Activated CD4-positive, alpha-beta T cell treated with anti-CD3 and anti-CD28 coated beads, Interleukin-2, amount 50 U/mL, for 16 hours (primary cell): ENCODE measurements around the gene NAALAD2.
A peak's percentile ranks its signal among the peaks of the same experiment; 100 is the strongest.
"Not testable (repeated sequence)": the region's sequence is repeated elsewhere in the genome, so short reads cannot be mapped to it uniquely, and the experiment has no call there.

Experiments
- DNase-seq: peaks from one replicate; pipeline ENCODE4 v3.0.0-alpha.2; 2020

Gene NAALAD2

DNA sequence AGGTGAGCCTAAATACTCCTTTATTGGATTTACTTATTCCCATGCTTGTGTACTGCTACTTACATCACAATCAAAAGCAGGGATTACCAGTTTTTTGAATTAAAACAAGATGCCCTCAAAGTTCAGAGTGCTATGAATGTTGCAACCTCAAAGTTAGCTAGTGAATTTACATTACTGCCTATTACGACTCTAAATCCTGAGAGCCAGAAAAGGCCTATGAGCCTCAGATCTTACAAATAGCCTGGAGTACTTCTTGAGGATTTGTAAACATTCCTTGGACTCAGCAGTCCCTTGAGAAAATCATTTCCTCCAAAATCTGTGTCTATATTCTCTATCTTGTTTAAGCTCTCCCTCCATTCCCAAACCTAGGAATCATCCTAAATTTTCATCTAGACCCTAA, 62.9 kb downstream of the NAALAD2 start:
- DNase-seq = no peak

GRCh38 chr11:90202342-90202741, 67.9 kb downstream of the NAALAD2 start:
- DNase-seq = no peak

- no peak for DNase-seq
Measured at GRCh38 chr11:90204407-90204806, 69.9 kb downstream of the NAALAD2 start.

- DNase-seq = peak; percentile 43
Measured at GRCh38 chr11:90204832-90205646, 70.6 kb downstream of the NAALAD2 start.

GRCh38 chr11:90207992-90208391, 73.5 kb downstream of the NAALAD2 start:
- DNase-seq = not testable (repeated sequence)

DNA sequence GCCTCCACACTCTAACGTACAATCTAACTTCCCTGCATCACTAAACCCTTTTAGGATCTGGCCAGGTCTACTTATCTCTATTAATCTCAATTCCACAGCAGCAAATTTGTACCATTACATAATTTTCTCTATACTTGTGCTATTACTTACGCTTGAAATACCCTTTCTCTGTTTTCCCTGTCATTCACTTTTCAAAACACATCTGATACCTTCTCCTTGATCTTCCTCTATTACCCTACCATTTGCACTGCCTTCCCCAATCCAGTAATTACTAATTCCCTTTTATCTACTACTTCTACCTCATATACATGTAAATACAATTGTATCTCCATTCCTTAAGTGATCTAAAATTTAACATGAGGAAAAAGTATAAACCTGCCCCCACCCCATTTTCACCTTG, 74.4 kb downstream of the NAALAD2 start:
- no peak for DNase-seq

- no peak for DNase-seq
Measured at GRCh38 chr11:90213322-90213721, 78.9 kb downstream of the NAALAD2 start.

GRCh38 chr11:90216611-90217010, 82.1 kb downstream of the NAALAD2 start:
- DNase-seq = no peak

GRCh38 chr11:90218606-90219005, 84.1 kb downstream of the NAALAD2 start:
- DNase-seq = peak; percentile 7

DNA sequence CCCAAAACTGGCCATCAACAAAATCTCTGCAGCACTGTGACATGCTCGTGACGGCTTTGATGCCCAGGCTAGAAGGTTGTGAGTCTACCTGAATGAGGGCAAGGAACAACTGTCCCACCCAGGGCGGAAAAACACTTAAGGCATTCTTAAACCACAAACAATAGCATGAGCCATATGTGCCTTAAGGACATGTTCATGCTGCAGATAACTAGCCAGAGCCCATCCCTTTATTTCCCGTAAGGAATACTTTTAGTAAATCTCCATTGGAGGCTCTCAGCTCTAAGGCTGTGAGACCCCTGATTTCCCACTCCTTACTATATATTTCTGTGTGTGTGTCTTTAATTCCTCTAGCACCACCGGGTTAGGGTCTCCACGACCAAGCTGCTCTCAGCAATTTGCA, 85.0 kb downstream of the NAALAD2 start:
- no peak for DNase-seq

GRCh38 chr11:90220391-90220790, 85.9 kb downstream of the NAALAD2 start:
- DNase-seq = peak; percentile 30

DNA sequence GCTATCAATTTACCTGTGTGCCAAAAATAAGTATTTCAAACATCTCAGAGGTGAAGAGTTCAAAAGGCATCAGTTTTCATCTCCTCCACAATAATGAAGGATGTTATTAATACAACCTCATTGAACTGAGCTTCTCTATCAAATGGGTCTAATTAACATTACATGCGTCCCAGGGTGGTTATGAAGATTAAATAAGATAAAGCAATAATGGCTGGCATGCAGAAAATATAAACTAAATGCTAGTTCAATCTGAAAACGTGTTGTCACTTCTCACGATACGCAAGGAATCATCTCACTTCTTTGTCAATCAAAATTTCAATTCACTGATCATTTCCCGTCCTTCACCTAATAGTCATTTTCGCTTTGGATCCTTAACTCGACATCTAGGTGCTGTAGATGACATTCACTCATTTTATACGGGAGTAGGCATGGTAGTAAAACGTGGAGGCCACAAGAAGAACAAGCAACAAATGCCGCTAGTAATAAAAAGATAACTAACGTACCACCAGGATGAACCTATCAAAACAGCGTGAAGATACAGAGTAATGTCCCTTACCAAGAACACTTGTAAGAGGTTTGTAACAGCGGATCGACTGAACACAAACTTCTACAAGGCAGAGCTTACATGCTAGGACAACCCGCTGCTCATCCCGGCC, 87.5 kb downstream of the NAALAD2 start:
- peak; percentile 10 for DNase-seq

GRCh38 chr11:90222459-90223247, 88.2 kb downstream of the NAALAD2 start, which contains the start of gene CHORDC1:
Gene CHORDC1, minus strand, starts transcription at chr11:90223049. Its CDS starts 95 bp downstream, at chr11:90222954.
- DNase-seq = peak; percentile 96

DNA sequence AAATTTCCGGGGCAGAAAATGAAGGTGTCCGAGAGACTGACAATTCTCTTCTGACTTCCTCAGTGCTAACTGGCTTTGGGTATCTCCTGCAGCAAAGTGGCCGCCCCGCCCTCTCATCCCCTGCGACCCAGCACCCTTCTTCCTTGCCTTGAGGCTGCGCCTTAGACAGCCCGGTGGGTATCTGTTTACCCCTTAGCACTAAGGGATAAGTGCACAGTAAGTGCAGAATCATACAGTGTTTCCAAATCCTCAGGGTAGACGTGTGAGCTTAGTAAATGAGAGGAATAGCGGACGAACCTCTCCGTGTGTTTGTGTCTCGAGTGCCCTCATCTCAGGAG, 88.8 kb downstream of the NAALAD2 start:
- DNase-seq = no peak

DNA sequence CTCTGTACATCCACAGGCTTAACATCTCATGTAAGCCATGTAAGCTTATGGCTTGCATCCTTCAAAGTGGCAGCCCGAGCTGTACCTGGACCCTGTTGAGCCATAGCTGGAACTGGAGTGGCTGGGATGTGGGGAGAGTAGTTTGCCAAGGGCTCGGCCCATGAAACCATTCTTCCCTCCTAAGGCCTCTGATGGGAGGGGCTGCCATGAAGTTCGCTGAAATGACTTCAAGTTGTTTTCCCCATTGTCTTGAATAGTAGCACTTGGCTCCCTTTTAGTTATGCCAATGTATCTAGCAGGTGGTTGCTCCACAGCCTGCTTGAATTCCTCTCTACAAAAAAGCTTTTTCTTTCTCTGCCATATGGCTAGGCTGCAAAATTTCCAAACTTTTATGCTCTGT, 93.6 kb downstream of the NAALAD2 start:
- no peak for DNase-seq

DNA sequence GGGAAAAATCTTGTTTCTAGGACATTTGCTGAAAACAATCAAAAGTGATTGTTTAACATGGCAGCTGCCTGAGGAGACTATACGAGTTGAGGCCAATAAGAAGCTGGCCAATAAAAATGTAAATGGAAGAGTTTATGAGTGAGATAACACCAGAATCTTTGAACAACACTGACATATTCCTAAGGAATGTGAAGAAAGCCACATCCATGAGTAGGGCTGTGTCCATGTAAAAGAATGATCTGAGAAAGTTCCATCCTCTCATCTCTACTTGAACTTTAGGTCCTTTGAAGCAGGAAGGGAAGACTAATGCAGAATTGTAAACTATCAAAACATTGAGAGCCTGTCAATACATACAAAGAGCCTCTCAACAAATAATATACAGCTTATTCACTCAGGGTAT, 95.3 kb downstream of the NAALAD2 start:
- no peak for DNase-seq

GRCh38 chr11:90234977-90235376, 100.5 kb downstream of the NAALAD2 start:
- no peak for DNase-seq

DNA sequence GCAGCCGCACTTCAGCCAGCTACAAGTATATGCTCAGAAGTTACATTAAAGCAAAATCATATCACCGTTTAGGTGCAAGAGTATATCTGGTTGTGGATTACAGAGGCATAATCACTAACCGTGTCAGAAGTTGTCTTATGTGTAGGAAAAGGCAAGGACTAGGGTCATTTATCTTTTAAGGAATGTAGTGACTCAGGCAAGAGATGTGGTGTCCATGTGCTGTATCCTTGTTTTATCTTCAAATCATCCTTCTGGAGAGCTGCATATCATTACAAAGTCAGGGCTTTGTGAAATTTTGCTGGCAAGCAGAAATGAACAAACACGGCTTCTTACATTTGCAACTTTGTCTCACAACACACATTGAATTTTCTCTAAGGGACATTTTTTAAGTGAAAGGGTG, 101.1 kb downstream of the NAALAD2 start:
- DNase-seq = no peak

DNA sequence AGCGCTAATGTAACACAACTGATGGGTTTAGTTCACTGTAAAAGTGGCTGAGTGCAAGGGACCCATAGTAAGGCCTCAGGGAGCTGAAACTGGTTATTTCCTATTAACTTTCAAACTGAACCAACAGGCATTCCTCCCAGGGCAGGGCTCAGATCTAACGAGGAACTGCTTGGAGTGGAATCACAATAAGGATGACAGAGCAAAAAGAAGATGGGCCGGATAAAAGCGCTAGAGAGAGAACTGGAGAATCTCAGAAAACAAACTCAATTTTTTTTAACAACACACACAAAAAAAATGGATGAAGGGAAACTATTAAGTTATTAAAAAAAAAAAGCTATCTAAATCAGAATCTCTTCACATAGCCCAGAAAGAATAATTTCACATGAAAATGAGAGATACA, 102.5 kb downstream of the NAALAD2 start:
- no peak for DNase-seq

DNA sequence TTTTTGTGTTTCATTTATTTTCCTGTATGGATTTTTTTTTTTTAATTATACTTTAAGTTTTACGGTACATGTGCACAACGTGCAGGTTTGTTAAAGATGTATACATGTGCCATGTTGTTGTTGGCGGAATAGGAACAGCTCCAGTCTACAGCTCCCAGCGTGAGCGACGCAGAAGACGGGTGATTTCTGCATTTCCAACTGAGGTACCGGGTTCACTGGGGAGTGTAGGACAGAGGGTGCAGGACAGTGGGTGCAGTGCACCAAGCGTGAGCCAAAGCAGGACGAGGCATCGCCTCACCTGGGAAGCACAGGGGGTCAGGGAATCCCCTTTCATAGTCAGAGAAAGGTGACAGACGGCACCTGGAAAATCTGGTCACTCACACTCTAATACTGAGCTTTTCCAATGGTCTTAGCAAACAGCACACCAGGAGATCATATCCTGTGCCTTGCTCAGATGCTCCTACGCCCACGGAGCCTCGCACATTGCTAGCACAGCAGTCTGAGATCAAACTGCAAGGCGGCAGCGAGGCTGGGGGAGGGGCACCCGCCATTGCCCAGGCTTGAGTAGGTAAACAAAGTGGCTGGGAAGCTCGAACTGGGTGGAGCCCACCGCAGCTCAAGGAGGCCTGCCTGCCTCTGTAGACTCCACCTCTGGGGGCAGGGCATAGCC, 105.6 kb downstream of the NAALAD2 start:
- DNase-seq = not testable (repeated sequence)

GRCh38 chr11:90241414-90241813, 107.0 kb downstream of the NAALAD2 start:
- DNase-seq = no peak
